IPS DF 4.7 (cell line): Measurements from ENCODE around the gene CCSER1.
"Not testable (repeated sequence)": the region's sequence is repeated elsewhere in the genome, so short reads cannot be mapped to it uniquely, and the experiment has no call there.

Experiments
- DNase-seq: peaks from one replicate; pipeline ENCODE4 v3.0.0-alpha.2; 2013; ENCODE audit warnings: low spot score; ENCODE audit errors: extremely low read depth

The CCSER1 gene

DNA sequence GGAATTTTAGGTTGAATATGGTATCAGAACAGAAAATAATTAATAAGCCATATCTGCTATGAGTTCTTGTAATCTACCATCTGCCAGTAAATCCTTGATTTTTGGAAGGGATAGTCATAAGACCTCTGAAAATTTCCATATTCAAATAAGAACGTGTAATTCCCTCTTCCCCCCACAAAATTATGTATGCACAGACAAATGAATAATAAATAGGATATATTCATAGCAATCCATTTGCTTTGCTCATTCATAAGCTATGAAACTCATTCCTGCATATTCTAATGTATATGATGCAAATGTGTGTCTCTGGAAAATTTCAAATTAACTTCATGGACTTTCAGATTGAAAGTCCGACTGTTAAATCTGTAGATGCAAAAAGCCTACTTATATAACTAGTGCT, 1343.5 kb downstream of the CCSER1 start:
- DNase-seq, result no peak

DNA sequence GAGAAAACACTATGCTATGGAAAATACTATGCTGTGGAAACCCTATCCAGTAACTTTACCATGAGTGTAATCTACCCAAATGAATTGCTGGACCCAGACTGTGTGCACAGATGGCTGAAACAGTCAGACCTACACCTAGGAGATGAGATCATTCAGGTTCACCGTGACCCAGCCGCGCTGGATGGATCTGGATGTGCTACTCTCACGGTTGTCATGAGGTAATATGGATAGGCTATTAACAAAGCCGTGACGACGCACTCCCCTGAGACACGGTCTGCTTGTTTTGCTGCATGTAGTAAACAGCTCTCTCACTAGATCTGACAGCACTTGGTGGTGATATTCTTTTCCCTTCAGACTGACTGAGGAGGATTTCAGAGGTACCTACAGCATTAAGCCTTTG, 1344.1 kb downstream of the CCSER1 start:
- no peak for DNase-seq

GRCh38 chr4:91472046-91472445, 1344.9 kb downstream of the CCSER1 start:
- DNase-seq, result no peak

DNA sequence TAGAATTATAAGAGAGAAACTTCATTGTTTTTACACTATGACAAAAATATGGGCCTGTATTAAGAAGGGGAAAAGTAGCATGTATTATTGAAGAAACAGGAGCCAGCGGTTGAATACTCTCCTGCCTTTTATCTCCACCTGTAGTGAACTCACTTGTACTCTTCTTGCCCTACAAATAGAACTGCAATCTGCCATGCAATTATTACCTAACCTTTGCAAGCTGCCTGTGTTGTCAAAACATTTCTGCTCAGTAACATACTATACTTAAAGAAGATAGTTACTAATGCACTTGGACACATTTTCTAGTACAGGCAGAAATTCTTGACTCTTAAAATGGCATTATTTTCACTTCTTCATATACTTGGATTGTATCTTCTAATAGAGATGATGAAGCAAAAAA, 1358.2 kb downstream of the CCSER1 start:
- DNase-seq, result no peak

DNA sequence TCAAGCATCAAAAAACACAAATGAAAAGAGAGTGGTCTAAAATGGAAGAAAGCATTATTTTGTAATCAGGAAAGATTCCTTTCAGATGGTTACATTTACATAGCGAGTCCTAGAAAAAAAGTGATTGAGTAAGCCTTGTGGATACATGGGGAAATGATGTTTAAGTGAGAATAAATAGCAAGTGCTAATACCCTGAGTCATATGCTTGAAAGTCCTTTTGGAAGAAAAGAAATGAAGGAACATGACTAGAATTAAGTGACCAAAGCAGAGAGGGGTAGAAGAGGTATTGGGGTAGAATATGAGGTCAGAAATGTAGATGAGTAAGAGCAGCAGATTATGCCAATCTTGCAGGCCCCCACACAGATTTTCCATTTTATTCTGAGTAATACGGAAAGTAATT, 1361.8 kb downstream of the CCSER1 start:
- no peak for DNase-seq

GRCh38 chr4:91497892-91498291, 1370.7 kb downstream of the CCSER1 start:
- no peak for DNase-seq

- DNase-seq, result peak; percentile 14
These were observed 1375.2 kb downstream of the CCSER1 start for GRCh38 chr4:91502365-91502764.

- no peak for DNase-seq
These were observed 1386.1 kb downstream of the CCSER1 start for GRCh38 chr4:91513326-91513725.

- no peak for DNase-seq
These were observed 1392.0 kb downstream of the CCSER1 start for GRCh38 chr4:91519155-91519554.

DNA sequence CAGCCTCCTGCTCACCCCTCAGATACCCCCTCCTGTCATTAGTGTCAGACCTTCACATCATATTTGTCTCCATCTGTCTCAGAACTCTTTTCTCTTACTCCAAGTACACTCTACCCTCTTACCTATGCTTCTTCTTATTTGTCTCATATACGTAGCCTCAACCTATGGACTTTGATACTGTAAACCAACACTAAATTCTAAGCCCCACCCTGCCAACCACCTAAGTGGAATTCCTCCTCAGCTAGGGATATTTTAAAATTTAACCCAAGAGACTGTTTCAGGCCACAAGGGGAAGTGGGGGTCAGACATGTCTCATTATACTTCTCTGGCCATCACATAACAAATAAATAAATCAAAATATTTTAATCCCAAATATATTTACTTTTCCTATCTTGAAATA, 1398.4 kb downstream of the CCSER1 start:
- no peak for DNase-seq

- no peak for DNase-seq
These were observed 1399.9 kb downstream of the CCSER1 start for GRCh38 chr4:91527056-91527455.

DNA sequence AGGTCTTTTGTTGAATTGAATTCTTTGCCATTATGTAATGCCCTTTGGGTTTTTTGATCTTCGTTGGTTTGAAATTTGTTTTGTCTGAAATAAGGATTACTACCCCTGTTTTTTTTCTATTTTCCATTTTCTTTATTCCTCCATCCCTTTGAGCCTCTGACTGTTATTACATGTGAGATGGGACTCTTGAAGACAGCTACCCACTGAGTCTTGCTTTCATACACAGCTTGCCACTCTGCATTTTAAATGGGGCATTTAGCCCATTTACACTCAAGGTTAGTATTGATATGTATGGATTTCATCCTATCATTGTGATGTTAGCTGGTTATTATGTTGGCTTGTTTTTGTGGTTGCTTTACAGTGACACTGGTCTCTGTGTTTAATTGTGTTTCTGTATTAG, 1440.4 kb downstream of the CCSER1 start:
- no peak for DNase-seq

DNA sequence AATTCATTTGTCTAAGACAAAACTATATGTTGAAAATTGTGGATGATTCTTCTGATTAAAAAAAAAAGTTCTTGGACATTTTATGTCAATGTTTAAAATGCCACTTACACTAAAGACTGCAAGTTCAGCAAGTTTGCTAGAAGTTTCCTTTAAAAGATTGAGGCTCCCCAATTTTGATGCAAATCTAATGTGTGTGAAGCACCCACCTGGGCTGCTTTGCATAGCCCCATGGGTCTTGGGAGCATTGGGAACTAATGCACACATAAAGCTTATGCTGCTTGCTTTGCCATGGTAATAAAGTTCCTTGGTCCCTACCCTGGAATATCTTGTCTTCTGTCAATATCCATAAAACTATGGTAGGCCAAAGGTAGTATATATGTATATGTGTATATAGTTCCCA, 1450.7 kb downstream of the CCSER1 start:
- DNase-seq, result no peak

GRCh38 chr4:91590260-91590659, 1463.1 kb downstream of the CCSER1 start:
- DNase-seq, result no peak

DNA sequence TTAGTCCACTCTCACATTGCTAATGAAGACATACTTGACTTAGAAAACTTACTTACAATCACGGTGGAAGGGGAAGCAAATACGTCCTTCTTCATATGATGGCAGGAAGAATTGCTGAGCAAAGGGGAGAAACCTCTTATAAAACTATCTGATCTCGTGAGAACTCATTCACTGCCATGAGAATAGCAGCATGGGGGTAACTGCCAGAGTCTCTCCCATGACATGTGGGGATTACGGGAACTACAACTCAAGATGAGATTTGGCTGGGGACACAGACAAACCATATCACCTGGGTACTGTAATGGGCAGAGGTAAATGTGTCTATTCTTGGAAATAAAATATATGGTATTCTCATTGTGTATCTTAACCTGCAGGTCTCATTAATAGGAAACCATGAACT, 1464.9 kb downstream of the CCSER1 start:
- no peak for DNase-seq

DNA sequence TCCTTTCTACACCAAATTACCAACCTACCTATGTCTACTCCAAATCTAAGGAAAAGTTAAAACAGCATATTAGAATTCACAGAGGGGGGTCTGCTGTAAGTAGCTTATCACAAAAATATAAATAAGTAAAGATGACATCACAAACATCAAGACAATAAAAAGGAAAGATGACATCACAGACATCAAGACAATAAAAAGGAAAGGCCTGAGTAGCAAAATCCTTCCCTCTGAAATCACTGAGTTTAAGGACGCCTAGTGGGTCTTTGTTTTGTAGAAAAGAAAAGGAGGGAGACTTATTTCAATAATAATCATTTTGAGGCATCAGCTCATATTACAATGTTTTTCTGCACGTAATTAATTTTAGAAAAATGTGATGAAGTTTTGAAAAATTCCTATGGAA, 1469.5 kb downstream of the CCSER1 start:
- DNase-seq, result no peak

DNA sequence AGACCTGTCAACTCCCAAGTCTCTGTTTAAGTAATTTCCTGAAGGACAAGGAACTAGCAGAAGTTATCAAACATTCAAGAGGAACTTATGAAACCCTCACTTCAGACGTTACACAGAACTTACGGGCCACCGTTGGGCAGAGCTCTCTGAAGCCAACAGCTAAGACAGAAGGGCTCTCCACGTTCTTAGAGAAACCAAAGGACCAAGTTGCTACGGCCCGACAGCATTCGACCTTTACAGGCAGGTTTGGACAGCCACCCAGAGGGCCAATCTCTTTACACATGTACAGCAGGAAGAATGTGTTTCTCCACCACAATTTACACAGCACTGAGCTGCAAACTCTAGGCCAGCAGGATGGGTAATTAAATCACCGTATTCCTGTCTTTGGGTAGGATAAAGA, 1471.5 kb downstream of the CCSER1 start:
- no peak for DNase-seq

GRCh38 chr4:91600301-91600700, 1473.1 kb downstream of the CCSER1 start:
- DNase-seq, result no peak

GRCh38 chr4:91601401-91601800, 1474.2 kb downstream of the CCSER1 start:
- no peak for DNase-seq

GRCh38 chr4:91611782-91612181, 1484.6 kb downstream of the CCSER1 start:
- DNase-seq, result no peak

GRCh38 chr4:91620952-91621351, 1493.8 kb downstream of the CCSER1 start:
- DNase-seq, result no peak

- no peak for DNase-seq
These were observed 1494.3 kb downstream of the CCSER1 start for GRCh38 chr4:91621446-91621845.

- DNase-seq, result no peak
These were observed 1495.9 kb downstream of the CCSER1 start for GRCh38 chr4:91622925-91623602.

- not testable (repeated sequence) for DNase-seq
These were observed 1496.4 kb downstream of the CCSER1 start for GRCh38 chr4:91623603-91623967.
